ENCODE data around the gene AK5. TPM values are rescaled to one million over a fixed set of nuclear protein-coding genes. Genes with fewer than 3 reads are reported as not detected.
A peak's percentile ranks its signal among the peaks of the same experiment; 100 is the strongest.

AK5 gene
- total RNA-seq, 6 experiments from 2014 or later: 51.9 to 77.6 (median 70.8) TPM

DNA sequence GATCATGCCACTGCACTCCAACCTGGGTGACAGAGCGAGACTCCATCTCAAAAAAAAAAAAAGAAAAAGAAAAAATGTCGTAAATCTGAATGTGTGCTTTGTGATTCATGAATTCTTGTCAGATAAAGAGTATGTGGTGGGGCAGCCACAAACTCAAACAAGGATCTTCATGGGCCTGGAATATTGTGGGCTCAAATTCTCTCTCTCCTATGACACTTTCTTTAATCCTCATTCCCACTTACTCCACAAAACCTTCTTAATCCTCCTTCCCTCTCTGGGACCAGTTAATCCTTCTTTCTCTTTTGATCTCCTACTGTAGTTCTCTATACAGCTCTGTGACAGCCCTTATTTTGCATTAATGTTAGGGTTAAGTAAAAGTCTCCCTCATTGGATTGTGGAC, 112.3 kb downstream of the AK5 start:
- H3K4me3 Mint-ChIP-seq: peak overlapping the region; percentile 55
- no peaks in the 10 kb centered on the region for H3K9me3 Mint-ChIP-seq
- peak; percentile 59 for DNase-seq
- H3K27me3 Mint-ChIP-seq (ENCODE audit: insufficient read depth): no peaks in the 10 kb centered on the region; the same call in 1 of the 2 replicates
- TF ChIP-seq, protein P1, sequence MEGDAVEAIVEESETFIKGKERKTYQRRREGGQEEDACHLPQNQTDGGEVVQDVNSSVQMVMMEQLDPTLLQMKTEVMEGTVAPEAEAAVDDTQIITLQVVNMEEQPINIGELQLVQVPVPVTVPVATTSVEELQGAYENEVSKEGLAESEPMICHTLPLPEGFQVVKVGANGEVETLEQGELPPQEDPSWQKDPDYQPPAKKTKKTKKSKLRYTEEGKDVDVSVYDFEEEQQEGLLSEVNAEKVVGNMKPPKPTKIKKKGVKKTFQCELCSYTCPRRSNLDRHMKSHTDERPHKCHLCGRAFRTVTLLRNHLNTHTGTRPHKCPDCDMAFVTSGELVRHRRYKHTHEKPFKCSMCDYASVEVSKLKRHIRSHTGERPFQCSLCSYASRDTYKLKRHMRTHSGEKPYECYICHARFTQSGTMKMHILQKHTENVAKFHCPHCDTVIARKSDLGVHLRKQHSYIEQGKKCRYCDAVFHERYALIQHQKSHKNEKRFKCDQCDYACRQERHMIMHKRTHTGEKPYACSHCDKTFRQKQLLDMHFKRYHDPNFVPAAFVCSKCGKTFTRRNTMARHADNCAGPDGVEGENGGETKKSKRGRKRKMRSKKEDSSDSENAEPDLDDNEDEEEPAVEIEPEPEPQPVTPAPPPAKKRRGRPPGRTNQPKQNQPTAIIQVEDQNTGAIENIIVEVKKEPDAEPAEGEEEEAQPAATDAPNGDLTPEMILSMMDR (IDR thresholded peaks at IDR 0.05): no peak
- peaks cover 20% of the 10 kb centered on the region for H3K36me3 Mint-ChIP-seq (ENCODE audit: low read depth)
- H3K4me1 Mint-ChIP-seq (ENCODE audit: low read depth): peaks cover 57% of the 10 kb centered on the region
- H3K27ac Mint-ChIP-seq: peak overlapping the region; percentile 80

DNA sequence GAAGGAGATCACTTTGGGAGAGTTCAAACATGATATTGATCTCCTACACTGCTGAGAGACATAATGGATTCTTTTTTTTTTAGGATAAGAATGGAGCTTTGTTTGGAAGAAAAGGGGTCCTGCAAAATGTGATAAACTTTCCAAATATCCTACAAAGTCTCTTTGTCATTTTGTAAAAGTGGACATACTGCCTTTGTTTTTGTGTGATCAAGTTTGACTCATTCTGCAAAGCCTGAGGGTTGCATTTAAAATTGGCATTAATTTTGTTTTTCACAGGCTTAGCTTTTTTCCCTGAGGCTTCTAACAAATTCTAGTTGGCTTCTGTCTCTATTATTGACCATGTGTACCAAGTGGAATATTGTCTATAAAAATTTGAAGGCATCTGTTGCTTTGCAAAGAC, 113.2 kb downstream of the AK5 start:
- no peak for DNase-seq
- no peaks in the 10 kb centered on the region; the same call in 1 of the 2 replicates for H3K27me3 Mint-ChIP-seq (ENCODE audit: insufficient read depth)
- H3K4me1 Mint-ChIP-seq (ENCODE audit: low read depth): peaks cover 57% of the 10 kb centered on the region
- TF ChIP-seq, protein P1 (IDR thresholded peaks at IDR 0.05): no peak
- peak overlapping the region; percentile 55 for H3K4me3 Mint-ChIP-seq
- H3K27ac Mint-ChIP-seq: peak overlapping the region; percentile 80
- H3K9me3 Mint-ChIP-seq: no peaks in the 10 kb centered on the region
- peaks cover 16% of the 10 kb centered on the region for H3K36me3 Mint-ChIP-seq (ENCODE audit: low read depth)

DNA sequence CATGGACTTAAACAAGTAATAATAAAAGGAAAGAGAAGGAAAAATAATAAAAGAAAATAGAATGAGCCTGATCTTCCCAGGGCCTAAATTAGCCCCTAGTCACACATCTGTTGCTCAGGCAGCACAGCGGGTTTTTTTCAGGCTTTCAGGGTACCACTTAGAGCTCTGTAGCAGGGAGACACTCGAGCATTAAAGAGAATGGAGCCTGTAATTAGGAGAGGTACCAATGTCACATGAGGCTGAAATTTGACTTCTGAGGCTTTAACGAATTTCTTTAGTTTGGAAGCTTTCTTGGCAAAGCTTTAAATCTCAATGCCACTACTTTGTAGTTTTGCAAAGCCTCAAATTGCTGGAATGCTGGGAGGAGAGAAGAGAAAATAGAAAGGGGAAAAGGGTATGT, 116.3 kb downstream of the AK5 start:
- H3K4me1 Mint-ChIP-seq (ENCODE audit: low read depth): peaks cover 65% of the 10 kb centered on the region
- H3K4me3 Mint-ChIP-seq: no peak overlapping the region
- no peak for DNase-seq
- no peaks in the 10 kb centered on the region; the same call in 1 of the 2 replicates for H3K27me3 Mint-ChIP-seq (ENCODE audit: insufficient read depth)
- peaks cover 19% of the 10 kb centered on the region for H3K36me3 Mint-ChIP-seq (ENCODE audit: low read depth)
- H3K9me3 Mint-ChIP-seq: no peaks in the 10 kb centered on the region
- no peak overlapping the region for H3K27ac Mint-ChIP-seq
- TF ChIP-seq, protein P1 (IDR thresholded peaks at IDR 0.05): no peak

DNA sequence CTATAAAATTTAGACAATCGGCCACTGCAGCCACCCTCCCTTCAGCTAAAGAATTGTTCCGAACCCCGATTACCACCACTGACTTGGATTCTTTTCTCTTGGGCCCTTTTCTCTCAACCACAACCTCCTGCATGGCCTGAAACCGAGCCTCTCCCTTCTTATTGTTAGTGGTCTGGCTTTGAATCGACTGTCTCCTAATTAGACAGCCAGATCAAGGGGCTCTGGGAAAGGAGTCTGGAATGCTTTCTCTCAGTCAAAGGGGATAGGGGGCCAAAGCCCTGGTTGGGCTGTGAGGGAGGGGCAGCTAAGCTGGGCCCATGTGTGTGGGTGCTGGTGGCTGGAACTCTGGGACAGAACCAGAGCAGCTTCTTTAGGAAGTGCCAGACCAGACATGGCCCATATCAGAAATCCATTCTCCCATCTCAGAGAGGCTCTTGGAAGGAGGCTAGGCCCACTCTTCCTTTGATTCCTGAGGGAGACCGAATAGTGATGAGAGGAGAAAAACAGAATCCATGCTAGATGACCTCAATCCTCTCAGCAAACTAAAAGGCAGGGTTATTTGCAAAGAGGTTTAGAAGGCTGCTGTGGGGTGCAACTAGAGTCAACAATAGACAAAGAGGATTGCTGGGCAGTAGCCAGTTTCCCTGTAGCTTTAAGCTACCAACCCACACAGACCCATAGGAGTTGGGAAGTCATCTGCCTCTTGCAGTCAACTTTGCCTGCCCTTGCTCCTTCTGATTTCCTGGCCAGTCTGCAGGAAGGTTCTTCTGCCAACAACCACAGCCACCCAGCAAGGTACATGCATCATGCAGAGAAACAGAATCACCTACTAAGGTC, 117.6 kb downstream of the AK5 start:
- Mint-ChIP-seq H3K9me3 (0 out of 2 replicates have a peak, but pooled peaks cover 7% of the 10 kb centered on the region), H3K36me3 (ENCODE audit: low read depth) (peaks cover 17% of the 10 kb centered on the region), H3K4me3 (no peak overlapping the region; the same call in 1 of the 2 replicates), H3K4me1 (ENCODE audit: low read depth) (peaks cover 52% of the 10 kb centered on the region), H3K27ac (no peak overlapping the region), H3K27me3 (ENCODE audit: insufficient read depth) (no peaks in the 10 kb centered on the region; the same call in 1 of the 2 replicates)
- no peak for DNase-seq
- TF ChIP-seq, protein P1 (IDR thresholded peaks at IDR 0.05): no peak

DNA sequence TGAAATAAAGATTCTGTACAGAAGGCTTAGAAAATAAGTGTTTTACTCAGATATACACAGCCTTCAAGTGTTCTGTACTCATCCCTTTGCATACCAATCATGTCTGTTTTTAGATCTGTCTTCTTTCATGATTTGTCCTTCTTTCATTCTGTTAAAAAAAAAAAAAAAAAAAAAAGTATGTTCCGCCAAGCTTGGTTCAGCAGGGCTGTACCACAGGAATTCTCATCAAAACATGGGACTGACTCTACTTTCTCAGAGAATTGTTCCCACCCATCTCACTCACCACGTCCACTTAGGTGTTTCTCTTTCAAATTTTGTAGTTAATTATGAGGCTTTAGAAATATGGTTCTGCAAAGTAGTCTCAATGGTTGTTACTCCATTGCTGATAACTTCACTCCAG, 119.0 kb downstream of the AK5 start:
- DNase-seq: no peak
- TF ChIP-seq, protein P1 (IDR thresholded peaks at IDR 0.05): no peak
- peaks cover 45% of the 10 kb centered on the region for H3K4me1 Mint-ChIP-seq (ENCODE audit: low read depth)
- H3K36me3 Mint-ChIP-seq (ENCODE audit: low read depth): peaks cover 20% of the 10 kb centered on the region
- 0 out of 2 replicates have a peak, but pooled peaks cover 7% of the 10 kb centered on the region for H3K9me3 Mint-ChIP-seq
- H3K27me3 Mint-ChIP-seq (ENCODE audit: insufficient read depth): no peaks in the 10 kb centered on the region; the same call in 1 of the 2 replicates
- H3K27ac Mint-ChIP-seq: no peak overlapping the region
- H3K4me3 Mint-ChIP-seq: no peak overlapping the region

All from HFFc6 (cell line).